ENCODE data around the gene TNNT1.

TNNT1 gene

DNA sequence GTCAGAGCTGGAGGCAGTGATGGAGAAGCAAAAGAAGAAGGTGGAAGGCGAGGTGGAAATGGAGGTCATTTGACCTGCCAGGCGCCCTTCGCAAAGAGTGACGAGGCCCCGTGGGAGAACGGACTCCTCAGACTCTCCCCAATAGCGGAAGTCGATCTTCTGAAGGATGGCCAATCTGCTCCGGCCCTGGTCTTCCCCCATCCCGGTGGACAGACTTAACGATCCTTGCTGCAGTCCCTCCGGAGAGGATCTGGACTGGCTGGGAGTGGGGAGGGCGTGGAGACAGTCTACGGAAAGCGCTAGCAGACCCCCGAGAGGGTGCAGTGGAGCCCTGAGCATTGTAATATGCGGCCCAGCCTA, 61.5 kb downstream of the TNNT1 start:
- no peak for DNase-seq

DNA sequence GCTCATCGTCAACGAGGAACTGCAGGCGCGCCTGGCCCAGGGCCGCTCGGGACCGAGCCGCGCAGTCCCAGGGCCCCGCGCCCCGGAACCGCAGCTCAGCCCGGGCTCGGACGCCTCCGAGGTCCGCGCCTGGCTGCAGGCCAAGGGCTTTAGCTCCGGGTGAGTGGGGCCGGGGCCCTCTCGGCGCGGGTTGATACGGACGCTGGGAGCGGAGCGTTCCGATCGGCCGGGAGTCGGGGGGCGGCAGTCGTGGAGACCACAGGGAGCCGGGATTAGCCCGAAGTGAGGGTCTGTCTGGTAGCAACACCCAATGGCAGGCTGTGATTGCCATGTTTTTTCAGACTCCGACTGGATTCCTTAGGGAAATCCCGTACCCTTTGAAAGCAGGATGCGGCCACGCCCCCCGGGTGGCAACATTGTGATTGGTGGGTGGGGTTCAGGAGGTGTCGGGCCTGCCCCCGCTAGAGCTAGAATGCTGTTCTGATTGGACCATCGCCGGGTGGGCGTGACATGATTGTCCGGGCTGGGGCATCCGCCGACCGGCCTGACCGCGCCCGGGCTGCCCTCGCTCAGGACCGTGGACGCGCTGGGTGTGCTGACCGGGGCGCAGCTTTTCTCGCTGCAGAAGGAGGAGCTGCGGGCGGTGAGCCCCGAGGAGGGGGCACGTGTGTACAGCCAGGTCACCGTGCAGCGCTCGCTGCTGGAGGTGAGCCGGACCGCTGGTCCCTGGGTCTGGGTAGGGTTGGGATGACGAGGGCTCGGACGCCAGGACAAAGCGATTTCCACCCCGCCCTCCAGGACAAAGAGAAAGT, 62.1 kb downstream of the TNNT1 start:
- DNase-seq, result peak; percentile 88

DNA sequence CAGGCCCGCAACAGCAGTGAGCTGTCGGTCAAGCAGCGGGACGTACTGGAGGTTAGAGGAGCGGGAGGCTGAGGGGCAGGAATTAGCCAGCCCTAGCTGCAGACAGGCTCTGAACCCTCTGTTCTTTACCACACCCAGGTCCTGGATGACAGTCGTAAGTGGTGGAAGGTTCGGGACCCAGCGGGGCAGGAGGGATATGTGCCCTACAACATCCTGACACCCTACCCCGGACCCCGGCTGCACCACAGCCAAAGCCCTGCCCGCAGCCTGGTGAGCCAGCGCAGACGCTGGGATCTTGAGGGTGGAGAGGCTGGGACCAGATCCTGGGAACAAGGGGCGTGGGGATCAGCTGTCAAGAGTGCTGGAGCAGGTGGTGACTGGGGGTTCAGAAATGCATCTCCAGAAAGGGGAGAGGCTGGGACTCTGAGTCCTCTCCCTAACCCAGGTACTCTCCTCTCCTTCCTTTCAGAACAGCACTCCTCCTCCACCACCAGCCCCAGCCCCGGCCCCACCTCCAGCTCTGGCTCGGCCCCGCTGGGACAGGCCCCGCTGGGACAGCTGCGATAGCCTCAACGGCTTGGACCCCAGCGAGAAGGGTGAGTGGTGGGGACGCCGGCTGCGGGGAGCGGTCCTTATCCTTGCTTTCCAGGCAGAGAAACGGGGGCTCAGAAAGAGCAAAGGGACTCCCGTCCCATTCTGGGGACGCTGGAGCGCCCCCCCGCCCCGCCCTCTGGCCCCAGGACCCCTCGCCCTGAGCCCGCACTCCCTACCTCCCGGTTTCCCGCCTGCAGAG, 62.9 kb downstream of the TNNT1 start:
- no peak for DNase-seq

DNA sequence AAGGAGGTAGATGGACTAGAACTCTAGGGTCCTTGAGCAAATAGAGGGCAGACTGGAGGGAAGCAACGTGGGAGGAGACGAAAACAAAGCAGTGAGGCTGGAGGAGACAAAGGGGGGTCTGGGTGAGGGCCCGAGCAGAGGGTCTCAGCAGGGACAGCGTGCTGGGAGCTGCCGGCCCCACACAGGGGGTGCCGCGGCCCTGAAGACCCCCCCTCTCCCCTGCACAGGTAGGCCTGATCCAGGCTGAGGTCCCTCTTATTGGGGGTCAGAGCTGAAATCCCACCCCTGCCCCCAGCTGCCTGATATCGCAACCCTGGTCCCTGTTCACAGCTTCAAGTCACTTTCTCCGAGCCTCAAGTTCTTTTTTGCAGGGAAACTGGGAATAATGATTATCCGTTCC, 64.6 kb downstream of the TNNT1 start:
- no peak for DNase-seq

DNA sequence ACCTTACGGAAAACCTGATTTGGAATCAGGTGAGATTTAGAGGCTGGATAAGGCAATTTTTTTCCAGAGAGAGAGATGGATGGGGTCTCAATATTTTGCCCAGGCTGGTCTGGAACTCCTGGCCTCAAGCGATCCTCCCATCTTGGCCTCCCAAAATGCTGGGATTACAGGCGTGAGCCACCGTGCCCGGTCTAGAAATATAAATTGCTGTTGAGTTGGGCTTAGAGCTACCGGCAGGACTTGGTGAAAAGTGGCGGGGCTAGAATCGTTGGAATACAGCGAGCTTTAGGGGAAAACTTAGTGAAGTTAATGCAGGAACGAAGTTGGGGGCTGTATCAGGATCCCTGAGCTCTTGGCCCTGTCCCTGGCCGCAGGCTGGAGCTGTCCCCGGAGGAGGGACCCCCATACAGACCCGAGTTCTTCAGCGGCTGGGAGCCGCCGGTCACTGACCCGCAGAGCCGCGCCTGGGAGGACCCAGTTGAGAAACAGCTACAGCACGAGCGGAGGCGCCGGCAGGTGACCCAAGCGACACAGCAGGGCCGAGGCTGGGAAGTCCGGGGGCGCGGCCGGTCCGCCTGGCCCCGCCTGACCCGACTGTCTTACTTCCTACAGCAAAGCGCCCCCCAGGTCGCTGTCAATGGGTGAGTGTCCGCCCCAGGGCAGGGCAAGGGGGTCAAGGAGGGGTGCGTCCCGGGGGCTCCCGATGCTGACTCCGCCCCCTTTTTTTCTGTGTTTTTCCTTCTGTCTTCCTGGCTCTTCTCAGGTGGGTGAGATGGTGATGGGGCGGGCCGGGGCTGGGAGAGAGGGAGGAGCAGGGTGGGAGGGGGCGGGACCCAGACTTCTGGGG, 65.8 kb downstream of the TNNT1 start:
- DNase-seq, result no peak

All from fibroblast of skin of abdomen (primary cell).